Uterus (tissue), 4 donors: ENCODE data around the gene PTPRZ1. TPM values are rescaled to one million over a fixed set of nuclear protein-coding genes. Genes with fewer than 3 reads are reported as not detected.

Source experiments
- DNase-seq, 2 donors: peaks; one replicate each; pipeline ENCODE4 v3.0.0-alpha.2; 2019 to 2020
- H3K27ac ChIP-seq, 2 donors: fragments of 200-600 bp; sonication (generic); 1 replicate in 1 of 2; 2 replicates in 1 of 2; pipeline ENCODE4 v1.5.1; 2016 to 2018
- H3K27me3 ChIP-seq, 2 donors: fragments of 200-600 bp; sonication (generic); one replicate each; pipeline ENCODE4 v1.5.1; 2018 to 2019; ENCODE audit warnings: control low read depth in 1 of 2
- H3K36me3 ChIP-seq, 2 donors: fragments of 200-600 bp; sonication (generic); one replicate each; pipeline ENCODE4 v1.5.1; 2019; ENCODE audit warnings: control low read depth in 1 of 2
- H3K4me1 ChIP-seq, 2 donors: fragments of 200-600 bp; sonication (generic); one replicate each; pipeline ENCODE4 v1.5.1; 2018 to 2019; ENCODE audit warnings: control low read depth in 1 of 2
- H3K4me3 ChIP-seq, 2 donors: fragments of 200-600 bp; sonication (generic); 1 replicate in 1 of 2; 2 replicates in 1 of 2; pipeline ENCODE4 v1.5.1; 2018 to 2019; ENCODE audit warnings: mild to moderate bottlenecking in 1 of 2
- H3K9me3 ChIP-seq, 2 donors: fragments of 200-600 bp; sonication (generic); one replicate each; pipeline ENCODE4 v1.5.1; 2019; ENCODE audit warnings: control low read depth in 1 of 2
- POLR2A ChIP-seq, 2 donors: fragments of 450-650 bp; IDR thresholded peaks; one replicate each; pipeline ENCODE4 v1.6.1; 2016; ENCODE audit warnings: antibody characterized with exemption in 2 of 2, mild to moderate bottlenecking in 1 of 2, moderate library complexity in 1 of 2
- intact Hi-C: fragments of 100-400 bp; cut with DNase I; formaldehyde crosslinking; loops from one replicate; pipeline ENCODE4 v1.15.1; 2023; ENCODE audit warnings: low total_unique reads
- total RNA-seq, 4 donors: library from RNA; depleted of rRNA in 3 of 4; stranded (reverse); fragments of >200 nt in 3 of 4; gene quantifications; one replicate each; pipeline versions ENCODE4 v1.1.0 to v1.2.4, GENCODE V29; 2014 to 2023
- TF ChIP-seq, protein P1 (sequence below), 4 experiments: fragments of 200-600 bp in 2 of 4; fragments of 450-650 bp in 2 of 4; sonication (generic) in 2 of 4; IDR thresholded peaks; one replicate each; pipeline ENCODE4 v1.5.1; 2016 to 2019; ENCODE audit warnings: antibody characterized with exemption in 4 of 4, mild to moderate bottlenecking in 2 of 4, moderate library complexity in 1 of 4
- donor health status: DM: yes; HTN: yes; CAD: no.

The PTPRZ1 gene
- total RNA-seq, 4 donors from 2014 or later = 0.76 to 9.1 TPM; not detected in 2

DNA sequence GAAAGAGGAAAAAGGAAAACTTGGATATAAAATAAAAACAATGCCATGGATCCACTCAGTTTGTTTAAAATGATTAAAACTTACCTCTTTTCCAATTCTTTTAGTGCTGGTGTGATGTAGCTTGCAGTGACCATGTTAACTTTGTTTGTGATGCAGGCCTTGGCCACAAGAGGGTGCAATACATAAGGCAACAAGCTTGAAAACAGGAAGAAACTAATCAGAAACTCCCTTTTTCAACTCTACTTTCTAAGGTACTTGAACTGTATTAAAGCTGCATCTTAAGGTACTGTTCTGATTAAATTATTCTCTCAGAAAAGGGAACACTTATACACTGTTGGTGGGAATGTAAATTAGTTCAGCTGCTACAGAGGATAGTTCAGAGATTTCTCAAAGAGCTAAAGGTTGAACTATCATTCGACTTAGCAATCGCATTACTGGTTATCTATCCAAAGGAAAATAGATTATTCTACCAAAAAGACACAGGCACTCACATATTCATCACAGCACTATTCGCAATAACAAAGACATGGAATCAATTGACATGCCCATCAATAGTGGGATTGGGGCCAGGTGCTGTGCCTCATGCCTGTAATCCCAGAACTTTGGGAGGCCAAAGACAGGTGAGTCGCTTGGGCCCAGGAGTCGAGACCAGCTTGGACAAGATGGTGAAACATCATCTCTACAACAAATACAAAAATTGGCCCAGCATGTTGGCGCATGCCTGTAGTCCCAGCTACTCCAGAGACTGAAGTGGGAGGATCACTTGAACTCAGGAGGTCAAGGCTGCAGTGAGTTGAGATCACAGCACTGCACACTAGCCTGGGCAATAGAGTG lies 220.2 kb downstream of the PTPRZ1 start:
- H3K36me3 ChIP-seq = no peaks in the 10 kb centered on the region
- peak; percentile 39 to 46 for DNase-seq
- TF ChIP-seq, protein P1, sequence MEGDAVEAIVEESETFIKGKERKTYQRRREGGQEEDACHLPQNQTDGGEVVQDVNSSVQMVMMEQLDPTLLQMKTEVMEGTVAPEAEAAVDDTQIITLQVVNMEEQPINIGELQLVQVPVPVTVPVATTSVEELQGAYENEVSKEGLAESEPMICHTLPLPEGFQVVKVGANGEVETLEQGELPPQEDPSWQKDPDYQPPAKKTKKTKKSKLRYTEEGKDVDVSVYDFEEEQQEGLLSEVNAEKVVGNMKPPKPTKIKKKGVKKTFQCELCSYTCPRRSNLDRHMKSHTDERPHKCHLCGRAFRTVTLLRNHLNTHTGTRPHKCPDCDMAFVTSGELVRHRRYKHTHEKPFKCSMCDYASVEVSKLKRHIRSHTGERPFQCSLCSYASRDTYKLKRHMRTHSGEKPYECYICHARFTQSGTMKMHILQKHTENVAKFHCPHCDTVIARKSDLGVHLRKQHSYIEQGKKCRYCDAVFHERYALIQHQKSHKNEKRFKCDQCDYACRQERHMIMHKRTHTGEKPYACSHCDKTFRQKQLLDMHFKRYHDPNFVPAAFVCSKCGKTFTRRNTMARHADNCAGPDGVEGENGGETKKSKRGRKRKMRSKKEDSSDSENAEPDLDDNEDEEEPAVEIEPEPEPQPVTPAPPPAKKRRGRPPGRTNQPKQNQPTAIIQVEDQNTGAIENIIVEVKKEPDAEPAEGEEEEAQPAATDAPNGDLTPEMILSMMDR (IDR thresholded peaks at IDR 0.05) = peak; percentile 44 to 76 (median 54)
- no peak for TF ChIP-seq POLR2A (IDR thresholded peaks at IDR 0.05)

DNA sequence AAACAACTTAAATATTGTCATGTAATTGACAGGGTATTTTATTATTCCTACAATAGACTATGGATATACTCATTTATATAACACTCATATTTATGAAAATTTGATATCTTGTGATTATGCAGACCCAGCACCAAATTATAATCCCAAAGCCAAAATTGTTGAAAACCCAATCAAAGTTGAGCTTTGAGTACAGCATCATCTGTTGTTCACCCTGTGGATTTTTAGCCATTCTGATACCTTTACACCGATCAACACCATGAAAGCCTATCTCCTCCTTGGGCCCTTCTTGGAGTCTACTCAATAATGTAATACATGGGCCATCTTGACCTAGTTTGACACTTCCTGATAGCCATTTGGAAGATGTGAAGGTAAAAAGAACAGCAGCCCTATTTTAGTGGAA lies 221.6 kb downstream of the PTPRZ1 start:
- TF ChIP-seq, protein P1 (IDR thresholded peaks at IDR 0.05) = no peak
- TF ChIP-seq POLR2A (IDR thresholded peaks at IDR 0.05) = no peak
- H3K36me3 ChIP-seq = no peaks in the 10 kb centered on the region
- intact Hi-C loops = no loop called here
- H3K4me1 ChIP-seq = no peaks in the 10 kb centered on the region
- H3K27me3 ChIP-seq = no peaks in the 10 kb centered on the region
- H3K27ac ChIP-seq = no peak overlapping the region
- no peak for DNase-seq
- H3K9me3 ChIP-seq = no peaks in the 10 kb centered on the region
- no peak overlapping the region for H3K4me3 ChIP-seq

More for the DNA sequence above, 220.2 kb downstream of the PTPRZ1 start:
- no peaks in the 10 kb centered on the region for H3K27me3 ChIP-seq
- intact Hi-C loops = no loop called here
- H3K27ac ChIP-seq = no peak overlapping the region
- no peak overlapping the region for H3K4me3 ChIP-seq
- H3K9me3 ChIP-seq = no peaks in the 10 kb centered on the region
- H3K4me1 ChIP-seq = no peaks in the 10 kb centered on the region

DNA sequence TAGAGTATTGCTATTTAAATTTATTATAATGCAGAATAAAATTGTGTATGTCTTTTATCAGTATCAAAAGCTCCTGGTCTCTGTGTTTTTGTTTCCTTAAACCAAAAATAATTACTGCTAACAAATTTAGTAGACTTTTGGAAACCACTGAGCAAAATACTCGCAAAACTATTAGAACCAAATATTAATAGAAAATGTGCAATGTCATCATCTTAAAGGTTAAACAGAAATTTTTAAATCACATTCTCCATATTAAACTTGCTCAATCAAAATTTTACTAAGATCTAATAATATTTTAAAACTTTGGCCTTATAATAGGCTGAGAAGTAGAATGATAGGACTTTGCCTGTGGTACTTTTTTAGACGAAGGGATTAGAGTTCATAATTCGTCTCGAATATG lies 222.7 kb downstream of the PTPRZ1 start:
- TF ChIP-seq POLR2A (IDR thresholded peaks at IDR 0.05) = no peak
- TF ChIP-seq, protein P1 (IDR thresholded peaks at IDR 0.05) = no peak
- H3K4me3 ChIP-seq = no peak overlapping the region
- intact Hi-C loops = no loop called here
- H3K9me3 ChIP-seq = no peaks in the 10 kb centered on the region
- H3K36me3 ChIP-seq = no peaks in the 10 kb centered on the region
- no peak overlapping the region for H3K27ac ChIP-seq
- H3K27me3 ChIP-seq = no peaks in the 10 kb centered on the region
- no peaks in the 10 kb centered on the region for H3K4me1 ChIP-seq
- DNase-seq = no peak

DNA sequence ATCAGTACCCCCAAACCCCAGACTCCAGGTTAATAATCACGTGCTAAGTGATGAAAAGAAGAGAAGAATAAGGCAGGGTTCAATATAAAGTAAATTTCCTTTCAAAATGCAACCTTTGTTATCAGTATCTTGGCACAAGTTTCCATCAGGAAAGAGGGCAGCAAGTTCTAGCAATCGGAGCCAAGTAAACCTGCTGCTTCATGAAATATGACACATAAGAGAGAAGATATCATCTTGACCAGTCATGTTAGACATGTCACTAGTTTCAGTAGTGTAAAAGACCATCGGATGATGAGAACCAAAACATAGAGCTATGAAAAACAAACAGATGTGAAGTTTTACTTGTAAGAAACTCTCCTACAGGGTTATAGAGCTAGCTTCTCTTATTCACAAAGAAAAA lies 227.1 kb downstream of the PTPRZ1 start:
- no peaks in the 10 kb centered on the region for H3K27me3 ChIP-seq
- intact Hi-C loops = no loop called here
- no peak for DNase-seq
- no peaks in the 10 kb centered on the region for H3K36me3 ChIP-seq
- TF ChIP-seq, protein P1 (IDR thresholded peaks at IDR 0.05) = no peak
- no peak for TF ChIP-seq POLR2A (IDR thresholded peaks at IDR 0.05)
- no peaks in the 10 kb centered on the region for H3K4me1 ChIP-seq
- no peak overlapping the region for H3K4me3 ChIP-seq
- no peak overlapping the region for H3K27ac ChIP-seq
- peaks cover 0 to 6% of the 10 kb centered on the region in 2 donors for H3K9me3 ChIP-seq

DNA sequence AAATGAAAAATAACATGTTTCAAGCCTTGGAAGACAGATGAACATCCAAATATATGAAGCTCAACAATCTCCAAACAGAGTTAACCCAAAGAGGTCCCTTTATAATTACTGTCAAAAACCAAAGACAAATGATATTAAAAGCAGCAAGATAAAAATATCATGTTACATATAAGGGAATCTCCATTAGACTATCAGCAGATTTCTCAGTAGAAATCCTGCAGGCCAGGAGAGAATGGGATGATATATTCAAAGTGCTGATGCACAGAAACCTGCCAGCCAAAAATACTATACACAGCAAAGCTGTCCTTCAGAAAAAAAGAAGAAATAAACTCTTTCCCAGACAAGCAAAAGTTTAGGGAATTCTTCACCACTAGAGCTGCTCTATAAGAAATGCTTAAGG lies 230.1 kb downstream of the PTPRZ1 start:
- no peak overlapping the region for H3K27ac ChIP-seq
- no peak overlapping the region for H3K4me3 ChIP-seq
- no peaks in the 10 kb centered on the region for H3K36me3 ChIP-seq
- no peaks in the 10 kb centered on the region for H3K27me3 ChIP-seq
- H3K9me3 ChIP-seq = peaks cover 6% of the 10 kb centered on the region in 2 donors
- TF ChIP-seq, protein P1 (IDR thresholded peaks at IDR 0.05) = no peak
- TF ChIP-seq POLR2A (IDR thresholded peaks at IDR 0.05) = no peak
- intact Hi-C loops = no loop called here
- no peaks in the 10 kb centered on the region for H3K4me1 ChIP-seq
- no peak for DNase-seq
